Activated CD4-positive, alpha-beta T cell treated with anti-CD3 and anti-CD28 coated beads, Interleukin-2, amount 50 U/mL, for 24 hours (primary cell): ENCODE results near the gene CDH15.

Experiments used
- DNase-seq, 2 donors: peaks; one replicate each; pipeline ENCODE4 v3.0.0-alpha.2; 2020; ENCODE audit warnings: low read depth in 1 of 2, low spot score in 1 of 2

Gene CDH15

DNA sequence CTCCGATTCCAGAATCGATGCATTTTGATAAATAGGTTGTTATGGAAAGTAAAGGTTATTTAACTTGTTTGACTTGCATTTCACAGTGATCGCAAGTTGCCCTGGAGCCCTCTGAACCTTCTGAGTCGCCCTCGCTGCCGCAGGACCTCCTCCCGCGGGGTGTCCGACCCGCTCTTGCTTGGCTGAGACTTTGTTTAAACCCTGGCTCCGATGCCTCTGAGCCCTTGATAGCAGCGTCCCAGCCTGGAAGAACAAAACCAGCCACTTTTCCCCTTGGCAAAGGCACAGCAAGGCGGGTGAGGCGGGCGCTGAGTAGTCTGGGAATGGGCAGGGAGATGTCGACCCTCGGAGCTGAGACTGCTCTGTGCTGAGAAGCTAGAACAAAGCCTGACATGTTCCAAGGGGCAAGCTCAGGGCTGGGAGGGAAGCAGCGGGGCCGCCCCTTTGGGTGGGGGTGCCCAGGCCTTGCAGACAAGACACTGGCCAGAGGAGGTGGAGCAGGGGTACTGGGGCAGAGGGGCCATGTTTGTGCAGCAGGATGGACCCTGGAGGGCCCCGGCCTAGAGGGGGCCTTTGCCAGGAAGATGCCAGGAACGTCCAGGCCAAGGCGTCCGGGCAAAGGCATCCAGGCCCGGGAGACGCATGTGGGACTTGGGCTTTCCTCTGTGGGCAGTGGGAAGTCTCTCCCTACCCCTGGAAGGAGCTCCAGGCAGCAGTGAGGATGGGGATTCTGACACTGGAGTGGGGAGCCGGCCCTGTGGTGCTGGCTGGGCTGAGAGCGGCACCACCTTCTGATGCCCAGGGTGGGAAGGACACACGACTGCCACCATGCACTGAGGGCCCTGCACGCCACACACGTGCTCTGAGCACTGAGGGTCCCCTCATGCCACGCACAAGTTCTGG lies 30.3 kb upstream of the CDH15 start:
- no peak for DNase-seq

GRCh38 chr16:89141884-89142267 lies 29.7 kb upstream of the CDH15 start:
- DNase-seq = no peak

DNA sequence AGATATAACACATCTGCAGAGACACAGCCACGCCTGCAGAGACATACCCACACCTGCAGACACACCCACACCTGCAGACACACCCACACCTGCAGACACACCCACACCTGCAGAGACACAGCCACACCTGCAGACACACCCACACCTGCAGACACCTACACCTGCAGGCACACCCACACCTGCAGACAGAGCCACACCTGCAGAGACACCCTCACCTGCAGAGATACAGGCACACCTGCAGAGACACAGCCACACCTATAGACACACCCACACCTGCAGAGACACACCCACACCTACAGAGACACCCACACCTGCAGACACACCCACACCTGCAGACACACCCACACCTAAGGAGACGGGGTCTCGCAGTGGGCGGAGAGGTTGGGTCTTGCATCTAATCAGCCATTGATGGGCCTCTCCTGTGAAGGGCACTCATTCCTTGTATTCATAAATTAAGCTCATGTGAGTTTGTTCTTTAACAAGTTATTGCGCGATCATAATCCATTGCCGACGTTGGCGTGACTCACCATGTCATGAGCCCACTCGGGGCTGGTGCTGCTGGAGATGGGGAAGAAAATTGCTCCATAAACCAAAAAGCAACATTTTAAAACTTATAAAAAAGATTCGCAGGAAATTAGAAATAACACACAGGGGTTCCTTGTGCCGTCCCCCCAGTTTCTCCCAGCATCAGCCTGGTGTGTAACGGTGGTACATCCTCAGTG lies 28.9 kb upstream of the CDH15 start:
- DNase-seq = no peak

- DNase-seq = no peak
Measured at GRCh38 chr16:89143201-89143741, 28.3 kb upstream of the CDH15 start.

DNA sequence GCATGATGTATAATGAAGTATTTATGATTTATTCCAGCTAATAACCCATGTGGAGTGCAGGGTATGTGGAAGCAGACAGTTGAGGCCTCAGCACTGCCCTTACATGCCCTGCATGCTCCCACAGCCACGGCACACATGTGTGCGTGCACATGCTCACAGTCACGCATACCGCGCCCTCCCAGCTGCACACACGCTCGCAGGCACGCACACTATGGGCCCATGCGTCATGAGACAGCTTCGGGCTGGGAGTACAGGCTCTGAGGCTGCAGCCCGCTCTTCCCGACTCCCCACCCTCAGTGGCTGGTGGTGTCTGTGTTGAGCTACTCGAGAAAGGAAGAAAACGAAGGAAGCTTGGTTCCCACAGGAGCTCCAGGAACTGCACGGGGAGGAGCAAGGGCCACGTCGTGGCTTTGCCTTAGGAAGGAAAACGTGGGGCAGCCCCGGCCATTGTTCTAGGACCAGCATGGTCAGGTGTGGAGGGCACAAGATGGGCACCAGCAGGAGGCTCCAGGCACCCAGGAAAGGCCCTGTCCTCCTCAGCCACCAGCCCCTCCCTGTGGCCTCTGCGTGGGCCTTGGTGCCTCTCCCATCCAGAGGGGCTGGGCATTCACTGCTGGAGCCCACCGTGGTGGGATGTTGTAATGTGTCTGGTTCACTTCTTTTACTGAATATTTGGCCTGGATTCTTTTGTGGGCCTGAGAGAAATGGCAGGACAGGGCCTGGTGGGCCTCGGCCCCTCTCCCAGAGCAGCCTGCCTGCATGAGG lies 27.5 kb upstream of the CDH15 start:
- no peak for DNase-seq

DNA sequence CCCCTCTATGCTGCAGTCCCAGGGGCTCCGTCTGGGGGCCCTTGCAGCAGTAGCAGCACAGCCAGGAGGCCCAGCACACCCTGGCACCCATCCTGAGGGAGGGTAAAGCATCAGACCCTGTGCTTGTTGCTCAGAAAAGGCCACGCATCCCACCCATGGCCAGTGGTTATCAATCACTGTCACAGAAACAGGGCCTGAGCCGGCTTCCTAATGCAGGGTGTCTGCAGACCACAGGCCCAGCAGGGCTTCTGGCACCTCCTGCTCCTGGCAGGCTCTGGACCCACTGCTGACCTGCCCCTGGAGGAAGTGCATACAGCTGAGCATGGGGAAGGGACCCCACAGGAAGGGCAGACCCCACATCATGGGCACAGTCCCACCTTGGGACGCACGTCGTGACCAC lies 26.9 kb upstream of the CDH15 start:
- no peak for DNase-seq

DNA sequence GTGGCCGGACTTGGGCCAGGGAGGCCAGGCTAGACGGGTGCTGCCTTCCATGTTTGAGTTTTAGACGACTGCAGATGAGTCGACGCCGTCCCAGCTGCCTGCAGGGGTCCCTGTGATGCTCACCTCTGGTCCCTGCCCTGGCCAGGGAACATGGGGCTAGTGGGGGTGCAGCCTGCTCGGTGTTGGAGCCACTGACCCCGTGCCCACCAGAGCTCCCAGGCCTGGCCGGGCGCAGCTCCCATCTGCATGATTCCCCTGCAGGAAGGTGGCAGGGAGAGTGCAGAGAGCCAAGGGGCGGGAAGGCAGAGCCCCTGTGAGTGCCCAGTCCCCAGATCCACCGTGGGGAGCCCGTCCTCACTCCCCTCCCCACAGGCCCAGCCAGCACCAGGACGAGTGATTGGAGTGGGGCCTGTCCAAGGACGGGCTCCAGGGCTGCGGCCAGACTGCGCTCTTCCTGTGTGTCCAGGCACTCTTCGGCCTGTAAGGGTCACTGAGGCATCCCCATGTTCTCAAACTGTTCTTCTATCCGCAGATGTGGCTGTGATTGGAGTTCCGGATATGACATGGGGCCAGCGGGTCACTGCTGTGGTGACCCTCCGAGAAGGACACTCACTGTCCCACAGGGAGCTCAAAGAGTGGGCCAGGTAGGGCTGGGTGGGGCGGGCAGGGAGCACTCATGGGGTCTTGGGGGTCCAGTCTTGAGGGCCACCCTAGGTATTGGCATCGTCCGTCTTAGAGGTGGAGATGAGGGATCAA lies 26.0 kb upstream of the CDH15 start:
- no peak for DNase-seq

DNA sequence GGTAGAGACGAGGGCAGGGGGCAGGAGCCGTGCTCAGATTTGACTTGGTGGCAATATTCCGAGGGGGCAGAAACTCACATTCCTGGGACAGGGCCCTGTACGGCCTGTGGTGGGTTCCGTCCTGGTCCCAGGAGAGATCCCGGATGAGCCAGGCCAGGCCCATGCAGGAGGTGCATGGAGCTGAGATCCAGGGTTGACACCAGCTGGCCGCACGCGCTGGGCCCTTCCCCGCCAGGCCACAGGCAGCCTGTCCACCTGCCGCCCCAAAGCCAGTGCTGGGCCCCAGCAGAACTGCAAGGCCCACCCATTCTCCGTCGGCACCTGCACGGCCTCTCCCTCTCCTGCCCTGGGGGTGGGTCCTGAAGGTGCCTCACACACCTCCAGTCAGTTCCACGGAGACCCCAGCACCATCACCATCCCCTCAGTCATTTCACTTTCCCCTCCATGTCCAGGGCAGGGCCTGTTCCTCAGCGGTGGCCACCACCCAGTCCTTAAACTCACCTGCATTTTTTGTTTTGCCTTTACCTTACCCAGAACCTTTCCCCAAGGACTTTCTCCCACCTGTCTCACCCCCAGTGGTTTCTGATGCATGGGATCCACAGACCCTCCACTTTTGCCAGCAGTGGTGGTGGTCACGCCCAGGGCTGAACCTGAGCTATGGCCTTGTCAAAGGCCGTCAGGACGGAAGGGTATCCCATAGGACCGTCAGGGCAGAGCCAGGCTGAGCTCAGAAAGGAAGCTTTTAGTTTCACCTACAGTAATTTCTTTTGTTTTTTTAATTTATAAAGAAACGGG lies 25.1 kb upstream of the CDH15 start:
- no peak for DNase-seq

DNA sequence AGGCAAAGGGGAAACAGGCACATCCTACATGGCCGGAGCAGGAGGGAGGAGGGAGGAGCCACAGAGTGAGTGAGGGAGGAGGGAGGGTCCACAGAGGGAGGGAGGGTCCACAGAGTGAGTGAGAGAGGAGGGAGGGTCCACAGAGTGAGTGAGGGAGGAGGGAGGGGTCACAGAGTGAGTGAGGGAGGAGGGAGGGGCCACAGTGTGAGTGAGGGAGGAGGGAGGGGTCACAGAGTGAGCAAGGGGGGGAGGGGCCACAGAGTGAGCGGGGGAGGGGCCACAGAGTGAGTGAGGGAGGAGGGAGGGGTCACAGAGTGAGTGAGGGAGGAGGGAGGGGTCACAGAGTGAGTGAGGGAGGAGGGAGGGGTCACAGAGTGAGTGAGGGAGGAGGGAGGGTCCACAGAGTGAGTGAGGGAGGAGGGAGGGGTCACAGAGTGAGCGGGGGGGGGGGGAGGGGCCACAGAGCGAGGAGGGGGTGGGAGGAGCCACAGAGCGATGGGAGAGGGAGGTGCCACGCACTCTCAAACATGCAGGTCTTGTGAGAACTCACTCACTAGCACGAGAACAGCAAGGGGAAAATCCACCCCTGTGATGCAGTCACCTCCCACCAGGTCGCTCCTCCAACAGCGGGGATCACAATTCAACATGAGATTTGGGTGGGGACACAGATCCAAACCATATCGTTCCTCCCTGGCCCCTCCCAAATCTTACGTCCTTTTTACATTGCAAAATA lies 24.3 kb upstream of the CDH15 start:
- DNase-seq = no peak

GRCh38 chr16:89149386-89149785 lies 22.2 kb upstream of the CDH15 start:
- no peak for DNase-seq

DNA sequence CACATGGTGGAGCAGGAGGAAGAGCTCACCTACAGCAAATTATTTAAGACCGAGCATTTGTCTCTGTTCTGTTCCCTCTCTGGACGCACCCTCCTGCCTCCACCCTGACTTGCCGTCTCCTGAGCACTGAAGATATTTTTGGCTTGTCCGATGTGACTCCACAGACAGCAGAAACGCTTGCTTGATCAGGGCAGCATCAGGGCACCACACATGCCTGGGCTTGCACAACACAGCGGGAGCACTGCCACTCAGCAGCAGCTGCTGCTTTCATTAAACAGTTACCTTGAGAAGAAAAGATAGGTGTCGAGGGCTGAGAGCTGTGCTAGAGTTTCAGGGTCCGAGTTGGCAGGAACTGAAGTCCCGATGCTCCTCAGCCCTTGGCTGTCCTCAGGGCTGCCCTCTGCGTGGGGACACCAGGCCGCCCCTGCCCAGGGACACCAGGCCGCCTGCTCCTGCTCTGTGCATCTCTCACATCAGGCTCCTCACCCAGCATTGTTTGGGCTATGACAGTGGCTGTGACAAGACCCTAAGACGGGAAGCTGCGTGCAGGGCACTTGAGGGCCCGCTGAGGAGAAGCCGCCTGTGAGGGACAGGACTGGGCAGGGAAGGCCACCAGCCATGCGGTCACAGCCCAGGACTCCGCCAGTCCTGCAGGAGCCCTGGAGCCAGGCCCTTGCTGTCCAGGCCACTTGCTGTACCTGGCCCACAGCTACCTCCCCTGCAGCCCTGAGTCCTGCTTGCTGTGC lies 21.3 kb upstream of the CDH15 start:
- DNase-seq = no peak

DNA sequence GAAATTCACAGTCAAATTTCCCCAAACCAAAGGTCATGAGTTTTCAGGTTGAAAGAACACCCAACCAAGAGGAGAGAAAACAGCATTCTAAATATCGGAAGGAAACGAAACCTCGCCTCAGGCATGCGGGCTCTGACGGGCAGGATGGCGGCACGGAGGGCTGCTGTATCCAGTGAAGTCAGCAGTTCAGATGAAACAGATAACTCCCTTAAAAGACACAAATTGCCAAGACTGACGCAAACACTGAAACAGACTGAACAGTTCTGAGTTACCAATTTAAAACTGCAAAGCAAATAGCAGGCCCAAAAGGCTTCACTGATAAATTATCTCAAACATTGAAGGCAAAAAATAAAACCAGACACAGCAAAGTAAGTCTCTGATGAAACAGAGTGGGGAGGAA lies 20.6 kb upstream of the CDH15 start:
- no peak for DNase-seq

DNA sequence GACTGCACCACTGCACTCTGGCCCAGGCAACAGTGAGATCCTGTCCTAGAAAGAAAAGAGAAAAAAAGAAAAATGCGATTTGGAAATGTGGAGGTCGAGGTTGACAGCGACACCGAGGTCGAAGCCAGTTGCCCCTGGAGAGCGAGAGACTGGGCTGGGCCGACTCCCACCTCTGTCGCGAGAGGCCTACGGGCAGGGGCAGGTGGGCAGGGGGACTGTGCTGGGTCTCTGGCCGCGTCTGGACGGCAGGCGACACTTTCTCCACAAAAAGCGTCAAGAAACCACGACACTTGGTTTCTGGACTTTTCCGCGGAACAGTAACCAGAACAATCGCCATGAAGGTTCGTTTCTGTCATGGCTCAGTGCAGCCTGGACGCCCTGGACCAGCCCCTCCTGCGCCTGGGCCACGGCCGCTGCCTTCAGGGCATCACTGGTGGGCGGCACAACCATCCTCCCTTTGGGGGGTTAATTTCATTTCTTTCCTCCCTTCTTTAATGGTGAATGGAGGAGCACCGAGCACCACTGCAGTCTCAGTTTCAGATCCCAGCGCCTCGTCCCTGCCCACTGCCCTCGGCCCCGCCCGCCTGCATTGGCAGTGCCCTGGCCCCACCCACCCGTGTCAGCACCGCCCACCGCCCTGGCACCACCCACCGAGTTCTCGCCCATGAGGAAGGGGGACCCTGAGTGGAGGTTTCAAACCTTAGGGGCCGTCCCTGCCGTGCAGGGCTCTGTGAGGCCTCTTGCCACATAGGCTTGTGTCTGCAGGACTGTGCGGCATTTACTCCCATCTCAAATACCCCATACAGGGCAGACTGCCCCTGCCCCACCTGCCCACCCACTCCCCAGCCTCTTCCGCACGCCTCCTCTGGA lies 18.5 kb upstream of the CDH15 start:
- DNase-seq = no peak

DNA sequence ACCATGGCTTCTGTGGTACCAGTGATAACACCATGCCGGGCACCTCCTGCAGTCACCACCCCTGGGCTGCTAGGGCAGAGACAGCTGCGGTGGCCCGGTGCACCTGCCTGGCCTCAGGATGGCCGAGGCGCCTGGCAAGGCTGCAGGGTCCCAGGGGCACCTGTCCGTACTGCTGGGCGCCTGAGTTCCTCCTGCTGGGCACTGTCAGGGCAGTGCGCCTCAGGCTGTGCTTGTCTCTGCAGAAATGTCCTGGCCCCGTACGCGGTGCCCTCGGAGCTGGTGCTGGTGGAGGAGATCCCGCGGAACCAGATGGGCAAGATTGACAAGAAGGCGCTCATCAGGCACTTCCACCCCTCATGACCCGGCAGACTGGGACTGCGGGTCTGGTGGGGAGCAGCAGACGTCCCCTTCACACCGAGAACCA lies 17.7 kb upstream of the CDH15 start:
- no peak for DNase-seq

- no peak for DNase-seq
Measured at GRCh38 chr16:89154390-89155183, 17.0 kb upstream of the CDH15 start.

DNA sequence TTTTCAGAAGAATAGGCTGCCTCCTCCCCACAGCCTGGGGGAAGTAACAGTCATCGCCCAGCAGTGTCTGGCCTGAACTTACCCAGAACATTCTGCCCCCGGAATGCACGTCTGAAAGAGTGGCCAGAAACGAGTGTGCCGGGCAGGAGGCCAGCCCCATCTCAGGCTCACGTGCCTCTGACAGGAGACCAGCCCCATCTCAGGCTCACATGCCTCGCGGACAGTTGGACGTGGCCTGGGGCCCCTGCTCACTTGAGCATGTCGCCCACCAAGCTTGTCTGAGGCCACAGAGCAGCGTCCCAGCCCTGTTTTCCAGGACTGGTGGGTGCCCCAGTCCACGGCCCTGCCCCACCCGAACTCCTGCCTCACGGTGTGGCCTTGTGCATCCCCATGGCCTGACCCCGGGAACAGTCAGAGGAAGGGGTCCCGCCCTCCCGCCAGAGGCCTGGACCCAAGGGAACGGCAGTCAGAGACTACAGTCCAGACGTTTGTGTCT lies 16.3 kb upstream of the CDH15 start:
- DNase-seq = no peak
